Heart left ventricle (tissue), 13 donors: Measurements from ENCODE around the gene PKIB.

Experiments
- CTCF ChIP-seq, 12 donors: fragments of 200-600 bp; sonication (generic) in 4 of 12; IDR thresholded peaks; one replicate each; pipeline versions ENCODE4 v1.5.0 to v1.8.0; 2018 to 2022; ENCODE audit warnings: antibody characterized with exemption in 12 of 12, mild to moderate bottlenecking in 5 of 12
- POLR2A ChIP-seq, 2 donors: fragments of 450-650 bp; IDR thresholded peaks; one replicate each; pipeline ENCODE4 v1.6.1; 2017; ENCODE audit warnings: antibody characterized with exemption in 2 of 2, mild to moderate bottlenecking in 2 of 2, moderate library complexity in 2 of 2
- donor health status: ischemic (EF 13 %, LVEDD 7.1; RV severe dilation, severe dysfunction).
- donor health status: DM: no; HTN: yes; CAD: no.
- donor health status: DM: no; HTN: no; CAD: no.
- donor health status: ischemic (EF 25% LVEDD 6.9; RV normal size, moderate dysfunction).
- donor health status: ischemic (EF 25% LVEDD 5.7; RV mildly dilated, moderate dysfunction).
- donor health status: ischemic (EF 35%, LVEDD 5.7; RV mildly dilated, moderate dysfunction).
- donor health status: nonischemic (EF 11% LVEDD 7.7; RV severe dilation, severe dysfunction).
- donor health status: DM: yes; HTN: yes; CAD: no.
- donor health status: PGD.
- donor health status: ischemic (EF 29% LVEDD 5.4; RV normal size, mild dysfunction).
- donor health status: nonischemic (EF 23%, LVEDD 6.1; RV moderate dilation, normal function).

DNA sequence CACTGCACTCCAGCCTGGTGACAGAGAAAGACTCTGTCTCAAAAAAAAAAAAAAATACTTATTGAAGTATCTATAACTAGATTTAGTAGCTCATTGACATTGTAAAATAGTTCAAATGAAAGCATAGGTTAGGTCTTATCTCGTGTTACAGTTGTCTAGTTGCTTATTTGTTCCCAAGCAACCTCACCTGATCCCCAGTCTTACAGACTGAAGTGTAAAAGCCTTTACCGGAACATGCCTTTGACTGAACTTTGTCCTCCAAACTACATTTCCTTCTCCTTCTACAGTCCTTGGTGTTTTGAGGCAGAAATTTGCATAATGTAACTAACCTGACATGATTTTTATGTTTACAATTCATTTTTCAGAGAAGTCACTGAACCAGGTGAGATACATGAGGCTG, 61.0 kb downstream of the PKIB start:
- TF ChIP-seq CTCF (IDR thresholded peaks at IDR 0.05) (no peak), POLR2A (IDR thresholded peaks at IDR 0.05) (no peak)
